ENCODE results near the gene HTRA1.

The HTRA1 gene

DNA sequence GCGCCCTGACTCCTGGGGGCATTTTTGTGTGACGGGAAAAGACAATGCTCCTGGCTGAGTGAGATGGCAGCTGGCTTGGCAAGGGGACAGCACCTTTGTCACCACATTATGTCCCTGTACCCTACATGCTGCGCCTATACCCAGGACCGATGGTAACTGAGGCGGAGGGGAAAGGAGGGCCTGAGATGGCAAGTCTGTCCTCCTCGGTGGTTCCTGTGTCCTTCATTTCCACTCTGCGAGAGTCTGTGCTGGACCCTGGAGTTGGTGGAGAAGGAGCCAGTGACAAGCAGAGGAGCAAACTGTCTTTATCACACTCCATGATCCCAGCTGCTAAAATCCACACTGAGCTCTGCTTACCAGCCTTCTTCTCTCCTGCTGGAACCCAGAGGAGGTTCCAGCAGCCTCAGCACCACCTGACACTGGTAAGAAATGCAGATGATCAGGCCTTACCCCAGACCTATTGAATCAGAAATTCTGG lies 6.7 kb upstream of the HTRA1 start, which contains the start of gene ARMS2:
Gene ARMS2 (plus strand): TSS at position 51 of the 478 bp plus-strand sequence. CDS start 75 bp downstream, at position 126.
- no peak for DNase-seq (ENCODE audit: low read depth)

GRCh38 chr10:122455376-122456079 lies 5.8 kb upstream of the HTRA1 start:
- no peak for DNase-seq (ENCODE audit: low read depth)

GRCh38 chr10:122457934-122458333 lies 3.4 kb upstream of the HTRA1 start:
- DNase-seq (ENCODE audit: low read depth), result no peak

DNA sequence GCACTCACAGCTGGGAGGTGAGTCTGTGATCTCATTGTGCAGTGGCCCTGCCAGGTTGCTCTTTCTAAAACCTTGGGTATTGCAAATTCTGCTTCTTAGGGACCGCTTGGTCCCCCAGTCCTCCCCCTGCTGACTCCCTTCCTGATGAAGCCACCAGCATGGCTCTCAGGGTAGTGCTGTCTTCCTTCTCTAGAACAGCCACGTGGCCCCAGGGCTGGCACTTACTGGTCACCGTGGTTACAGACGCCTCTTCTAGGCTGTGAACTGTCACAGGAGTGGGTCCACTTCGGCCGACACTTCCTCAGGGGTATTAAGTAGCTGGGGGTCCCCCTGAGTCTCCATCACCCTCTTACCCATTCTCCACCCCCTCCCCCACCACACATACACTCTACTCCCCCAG lies 2.7 kb upstream of the HTRA1 start:
- DNase-seq (ENCODE audit: low read depth), result no peak

- no peak for DNase-seq (ENCODE audit: low read depth)
Measured at GRCh38 chr10:122459561-122460273, 1.6 kb upstream of the HTRA1 start.

DNA sequence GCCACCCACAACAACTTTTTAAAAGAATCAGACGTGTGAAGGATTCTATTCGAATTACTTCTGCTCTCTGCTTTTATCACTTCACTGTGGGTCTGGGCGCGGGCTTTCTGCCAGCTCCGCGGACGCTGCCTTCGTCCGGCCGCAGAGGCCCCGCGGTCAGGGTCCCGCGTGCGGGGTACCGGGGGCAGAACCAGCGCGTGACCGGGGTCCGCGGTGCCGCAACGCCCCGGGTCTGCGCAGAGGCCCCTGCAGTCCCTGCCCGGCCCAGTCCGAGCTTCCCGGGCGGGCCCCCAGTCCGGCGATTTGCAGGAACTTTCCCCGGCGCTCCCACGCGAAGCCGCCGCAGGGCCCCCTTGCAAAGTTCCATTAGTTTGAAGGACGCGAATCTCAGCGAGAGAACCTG lies 461 bp upstream of the HTRA1 start:
- no peak for DNase-seq (ENCODE audit: low read depth)

DNA sequence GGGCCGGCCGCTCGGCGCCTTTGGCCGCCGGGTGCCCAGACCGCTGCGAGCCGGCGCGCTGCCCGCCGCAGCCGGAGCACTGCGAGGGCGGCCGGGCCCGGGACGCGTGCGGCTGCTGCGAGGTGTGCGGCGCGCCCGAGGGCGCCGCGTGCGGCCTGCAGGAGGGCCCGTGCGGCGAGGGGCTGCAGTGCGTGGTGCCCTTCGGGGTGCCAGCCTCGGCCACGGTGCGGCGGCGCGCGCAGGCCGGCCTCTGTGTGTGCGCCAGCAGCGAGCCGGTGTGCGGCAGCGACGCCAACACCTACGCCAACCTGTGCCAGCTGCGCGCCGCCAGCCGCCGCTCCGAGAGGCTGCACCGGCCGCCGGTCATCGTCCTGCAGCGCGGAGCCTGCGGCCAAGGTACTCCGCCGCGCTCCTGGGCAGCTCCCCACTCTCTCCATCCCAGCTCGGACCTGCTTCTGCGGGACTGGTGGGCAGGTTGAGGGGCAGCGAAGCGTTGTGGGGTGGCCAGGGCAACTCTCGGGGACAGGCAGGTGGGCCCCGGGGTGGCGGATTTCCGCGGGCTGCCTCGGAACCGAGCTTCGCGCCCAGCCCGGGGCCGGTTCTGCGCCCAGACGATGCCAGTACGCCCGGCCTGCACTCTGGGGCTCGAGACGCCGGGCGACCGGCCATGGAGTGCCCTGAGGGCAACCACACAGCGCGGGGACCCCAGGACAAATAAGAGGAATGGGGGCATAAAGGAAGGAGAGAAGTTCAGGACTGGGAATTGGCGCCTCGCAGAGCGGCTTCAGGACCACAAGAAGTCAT lies 578 bp downstream of the HTRA1 start:
- no peak for DNase-seq (ENCODE audit: low read depth)

DNA sequence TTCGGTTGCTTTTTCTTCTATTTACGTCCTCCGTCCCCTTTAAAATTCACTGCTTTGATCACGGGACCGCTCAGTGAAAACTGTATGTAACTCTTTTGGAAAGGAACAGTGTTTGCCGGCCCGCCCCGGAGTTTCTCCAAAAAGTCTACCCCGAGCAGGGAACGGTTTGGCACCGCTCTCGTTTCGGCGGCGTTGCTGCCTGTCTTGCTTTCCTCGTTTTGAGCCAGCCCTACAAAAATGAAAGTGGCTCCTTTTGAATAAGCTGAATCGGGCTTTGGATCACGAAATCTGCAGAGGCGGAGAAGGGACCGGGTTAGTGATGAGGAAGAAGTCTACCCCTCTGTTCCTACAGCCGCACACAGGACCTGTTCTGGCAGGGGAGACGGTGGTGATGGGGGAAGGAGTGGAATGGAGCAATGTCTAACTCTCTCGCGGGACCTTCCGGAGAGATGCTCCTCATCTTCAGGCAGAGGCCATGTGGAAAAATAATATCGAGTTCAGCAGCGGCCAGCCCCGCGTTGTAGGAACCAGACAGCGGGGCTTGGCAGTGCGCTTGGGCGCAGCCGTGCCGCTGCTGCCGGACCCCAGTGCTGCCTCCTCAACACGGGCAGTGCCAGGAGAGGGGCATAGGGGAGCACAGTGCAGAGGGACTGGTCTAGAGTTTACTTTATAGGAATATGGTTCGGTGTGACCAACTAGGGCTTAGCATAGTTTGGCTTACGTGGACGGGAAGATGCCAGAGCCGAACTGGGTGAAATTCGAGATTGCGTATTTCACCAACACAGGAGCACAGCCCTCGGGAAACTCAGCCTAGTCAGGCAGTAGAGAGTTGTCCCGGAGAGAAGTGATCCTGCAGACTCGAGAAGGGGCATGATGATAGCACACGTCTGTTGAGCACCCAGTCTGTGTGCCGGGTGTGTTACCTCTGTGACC lies 1.4 kb downstream of the HTRA1 start:
- no peak for DNase-seq (ENCODE audit: low read depth)

- DNase-seq (ENCODE audit: low read depth), result no peak
Measured at GRCh38 chr10:122463466-122464249, 2.3 kb downstream of the HTRA1 start.

- no peak for DNase-seq (ENCODE audit: low read depth)
Measured at GRCh38 chr10:122464250-122464510, 2.8 kb downstream of the HTRA1 start.

DNA sequence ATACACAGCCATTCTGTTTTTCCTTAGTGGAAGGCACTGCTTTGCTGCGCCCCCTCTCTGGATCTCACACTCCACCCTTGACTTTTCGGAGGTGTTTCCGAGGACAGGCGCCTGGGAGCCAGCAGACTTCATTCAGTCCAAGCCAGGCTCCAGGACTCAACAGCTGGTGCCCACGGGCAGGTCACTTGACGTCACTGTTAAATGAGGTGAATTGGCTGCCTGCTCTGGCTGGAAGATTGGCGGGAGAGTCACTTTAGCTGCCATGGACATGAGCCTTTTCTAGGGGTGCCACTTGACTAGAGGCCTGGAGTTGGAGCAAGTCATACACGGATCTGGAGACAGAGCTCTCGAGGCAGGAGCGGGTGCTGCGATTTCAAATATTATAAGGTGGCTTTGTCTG lies 3.2 kb downstream of the HTRA1 start:
- DNase-seq (ENCODE audit: low read depth), result no peak

- no peak for DNase-seq (ENCODE audit: low read depth)
Measured at GRCh38 chr10:122465401-122466040, 4.2 kb downstream of the HTRA1 start.

DNA sequence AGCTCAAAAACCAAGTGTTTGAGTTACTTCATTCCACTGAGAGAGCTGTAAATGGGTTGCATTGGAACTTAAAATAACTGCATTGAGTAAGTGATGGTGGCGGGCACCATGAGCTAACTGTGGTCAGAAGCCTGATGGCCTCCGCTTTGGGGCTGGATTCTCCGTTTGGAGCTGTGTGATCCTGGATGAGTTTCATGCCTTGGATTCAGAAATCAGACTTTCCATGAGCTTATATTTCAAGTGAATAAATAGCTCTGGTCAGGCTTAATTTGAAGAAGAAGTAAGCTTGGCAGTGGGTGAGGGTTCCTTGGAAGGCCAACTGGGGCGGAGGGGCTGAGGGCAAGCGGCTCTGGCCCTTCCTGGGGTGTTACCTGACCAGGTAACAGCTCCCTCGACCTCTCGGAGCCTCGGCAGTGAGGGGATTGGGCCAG lies 5.6 kb downstream of the HTRA1 start:
- no peak for DNase-seq (ENCODE audit: low read depth)

GRCh38 chr10:122467701-122468100 lies 6.3 kb downstream of the HTRA1 start:
- DNase-seq (ENCODE audit: low read depth), result no peak

- no peak for DNase-seq (ENCODE audit: low read depth)
Measured at GRCh38 chr10:122468307-122468925, 7.1 kb downstream of the HTRA1 start.

DNA sequence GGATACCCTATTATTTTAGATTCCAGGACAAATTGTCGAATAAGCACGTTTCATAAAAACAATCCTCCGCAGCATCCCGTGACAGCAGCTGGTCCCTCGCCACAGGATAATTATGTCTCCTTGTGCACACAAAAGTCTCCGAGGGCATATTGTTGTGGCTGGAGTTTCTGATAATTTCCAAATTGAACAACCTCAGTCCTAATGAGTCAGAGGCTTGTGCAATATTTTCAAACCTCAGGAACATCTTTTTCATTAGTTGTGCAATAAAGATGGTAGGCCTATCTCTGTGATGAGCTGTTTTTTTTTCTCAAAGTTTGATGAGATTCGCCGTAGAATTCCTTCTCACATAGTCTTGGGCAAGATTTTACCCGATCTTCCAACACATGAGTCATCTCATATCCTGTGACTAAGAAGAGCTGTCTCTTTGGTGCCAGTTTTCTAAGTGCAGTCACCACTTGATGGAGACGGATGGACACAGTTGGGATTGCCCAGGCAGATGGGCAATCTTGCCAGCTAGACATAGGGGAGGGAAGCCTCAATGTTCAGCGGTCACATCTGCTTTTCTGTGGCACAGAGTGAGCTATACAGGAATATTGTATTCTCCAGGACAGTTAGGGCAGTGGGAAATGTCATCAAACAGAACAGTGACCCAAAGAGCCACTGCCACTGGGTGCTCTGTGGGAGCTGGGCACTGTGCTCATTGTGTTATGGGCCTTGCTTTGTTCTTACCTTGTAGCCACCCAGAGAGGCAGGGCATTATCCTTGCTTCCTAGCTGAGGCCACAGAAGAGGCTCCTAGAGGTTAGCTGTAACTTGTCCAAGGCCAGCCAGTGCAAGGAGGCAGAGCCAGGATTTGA lies 7.8 kb downstream of the HTRA1 start:
- DNase-seq (ENCODE audit: low read depth), result no peak

DNA sequence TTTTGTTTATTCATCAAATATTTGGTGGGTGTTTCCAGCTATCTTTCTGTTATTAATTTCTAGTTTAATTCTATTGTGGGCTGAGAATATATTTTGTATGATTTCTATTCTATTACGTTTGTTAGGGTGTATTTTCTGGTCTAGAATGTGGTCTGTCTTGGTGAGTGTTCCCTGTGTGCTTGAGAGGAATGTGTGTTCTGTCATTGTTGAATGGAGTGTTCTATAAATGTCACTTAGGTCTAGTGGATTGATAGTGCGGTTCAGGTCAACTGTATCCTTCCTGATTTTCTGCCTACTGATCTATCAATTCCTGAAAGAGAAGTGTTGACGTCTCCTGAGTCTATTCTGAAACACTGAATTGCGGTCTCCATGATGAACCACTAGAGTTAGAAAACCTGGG lies 8.5 kb downstream of the HTRA1 start:
- no peak for DNase-seq (ENCODE audit: low read depth)

DNA sequence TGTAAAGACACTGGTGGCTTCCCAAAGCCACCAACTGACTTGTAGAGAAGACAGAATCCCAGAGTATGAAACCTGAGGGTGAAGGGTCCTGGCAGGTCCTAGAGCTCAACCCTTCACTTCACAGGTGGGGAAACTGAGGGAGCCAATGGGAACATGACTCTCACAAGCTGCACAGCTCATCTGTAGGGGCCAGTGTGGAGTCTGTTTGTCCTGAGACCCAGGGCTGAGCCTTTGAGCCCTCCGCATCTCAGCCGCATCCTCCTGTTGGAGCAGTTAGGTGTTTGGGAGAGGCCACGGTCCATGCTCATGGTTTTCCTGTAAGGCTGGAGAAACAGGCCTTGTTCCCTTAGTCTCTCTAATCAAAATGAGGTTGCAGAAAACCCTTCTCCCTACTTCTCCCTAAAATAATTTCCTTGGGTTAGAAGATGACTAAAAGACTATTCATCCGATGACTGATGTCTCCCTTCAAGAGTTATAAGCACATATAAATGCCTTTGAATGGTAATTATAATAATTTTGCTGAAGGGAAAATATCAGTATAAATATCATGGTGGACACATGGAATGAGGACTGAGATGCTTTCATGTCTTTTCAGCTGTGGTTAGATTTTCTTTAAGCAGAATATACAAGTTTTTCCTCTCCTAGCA lies 10.3 kb downstream of the HTRA1 start:
- DNase-seq (ENCODE audit: low read depth), result no peak

GRCh38 chr10:122473116-122473515 lies 11.8 kb downstream of the HTRA1 start:
- no peak for DNase-seq (ENCODE audit: low read depth)

All from CMK (cell line).